Esophagus (tissue), 2 donors: ENCODE results near the gene RBM42. TPM values are rescaled to one million over a fixed set of nuclear protein-coding genes. Genes with fewer than 3 reads are reported as not detected.
"Not testable (repeated sequence)": the region's sequence is repeated elsewhere in the genome, so short reads cannot be mapped to it uniquely, and the experiment has no call there.

Experiments used
- H3K27ac ChIP-seq, 2 donors: one replicate each; pipeline ENCODE4 v1.5.1; 2013; ENCODE audit warnings: low read depth in 2 of 2, mild to moderate bottlenecking in 2 of 2, inconsistent platforms in 1 of 2, low read length in 1 of 2, moderate library complexity in 1 of 2
- H3K27me3 ChIP-seq, 2 donors: one replicate each; pipeline ENCODE4 v1.6.1; 2013; ENCODE audit warnings: low read length in 2 of 2, control low read depth in 1 of 2, mild to moderate bottlenecking in 1 of 2; ENCODE audit not compliant: insufficient read depth in 2 of 2, control insufficient read depth in 1 of 2
- H3K36me3 ChIP-seq, 2 donors: one replicate each; pipeline ENCODE4 v1.6.1; 2013; ENCODE audit warnings: low read length in 1 of 2; ENCODE audit not compliant: control insufficient read depth in 2 of 2, insufficient read depth in 2 of 2
- H3K4me1 ChIP-seq, 2 donors: one replicate each; pipeline ENCODE4 v1.6.1; 2013; ENCODE audit warnings: low read length in 1 of 2; ENCODE audit not compliant: control insufficient read depth in 2 of 2, insufficient read depth in 2 of 2
- H3K4me3 ChIP-seq, 2 donors: one replicate each; pipeline ENCODE4 v1.5.1; 2013; ENCODE audit warnings: low read length in 2 of 2, mild to moderate bottlenecking in 2 of 2, low read depth in 1 of 2, moderate library complexity in 1 of 2
- H3K9me3 ChIP-seq, 2 donors: one replicate each; pipeline ENCODE4 v1.6.1; 2013; ENCODE audit warnings: mild to moderate bottlenecking in 2 of 2, low read depth in 1 of 2, low read length in 1 of 2, moderate library complexity in 1 of 2; ENCODE audit not compliant: control insufficient read depth in 2 of 2, insufficient read depth in 1 of 2
- WGBS, 2 donors: extraction: QIAGEN DNeasy Blood & Tissue Kit; methylation state at CpG; one replicate each; pipeline ENCODE4 v1.1.7; 2013; 5-methylcytosine and 5-hydroxymethylcytosine counted together
- polyA plus RNA-seq, 2 donors: library from polyadenylated mRNA; stranded (reverse); fragments of 200-250 nt; gene quantifications; one replicate each; pipeline ENCODE4 v1.2.3, GENCODE V29; 2013
- donor health status: healthy with polysubstance abuse.
- donor health status: Bipolar disorder and iron deficiency.

RBM42 gene
- polyA plus RNA-seq, result 10 to 100 TPM; 47.8 to 61.5 TPM

DNA sequence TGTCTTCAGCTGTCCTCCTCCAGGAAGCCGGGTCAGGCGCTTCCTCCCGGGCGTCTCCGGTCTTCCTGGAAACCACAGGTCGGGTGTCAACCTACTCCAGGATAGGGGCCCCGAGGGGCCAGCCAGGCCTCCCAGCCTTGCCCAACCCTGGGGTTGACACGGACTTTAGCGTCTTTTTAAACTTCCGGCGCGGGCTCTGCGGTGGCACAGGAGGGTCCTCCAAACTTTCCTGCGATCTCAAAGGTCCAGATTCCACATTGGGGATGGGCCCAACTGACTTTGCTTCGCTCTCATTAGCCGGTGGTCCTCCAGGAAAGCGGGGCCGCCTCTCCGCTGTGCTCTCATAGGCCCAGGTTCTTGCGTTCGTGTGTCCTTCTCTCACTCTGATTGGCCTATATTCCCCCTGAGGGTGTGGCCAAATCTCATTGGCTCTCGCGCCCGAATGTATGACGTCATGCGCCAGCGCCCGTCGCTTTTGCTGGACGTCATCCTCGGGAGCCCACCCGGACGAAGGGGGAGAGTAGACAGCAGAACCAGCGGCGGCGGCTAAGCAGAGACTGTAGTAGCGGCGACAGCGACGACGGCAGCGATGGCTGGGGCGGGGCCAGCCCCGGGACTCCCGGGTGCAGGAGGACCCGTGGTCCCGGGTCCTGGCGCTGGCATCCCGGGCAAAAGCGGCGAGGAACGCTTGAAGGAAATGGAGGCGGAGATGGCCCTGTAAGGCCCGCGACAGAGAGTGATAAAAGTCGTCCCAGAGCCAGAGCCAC is at the start of gene RBM42:
RBM42 (plus strand) TSS at position 472 of the 767 bp plus-strand sequence; CDS start at position 590, 118 bp downstream.
- 0% methylated on average over 56 of the region's 56 CpGs for WGBS, 2 donors
- peak within 1 kb of the TSS; percentile 97 to 98 for H3K27ac ChIP-seq
- H3K4me3 ChIP-seq, result peak within 1 kb of the TSS; percentile 84 to 97
- H3K36me3 ChIP-seq, result peaks cover 12 to 27% of the 10 kb centered on the region in 2 donors
- peaks cover 2 to 4% of the 10 kb centered on the region in 2 donors for H3K4me1 ChIP-seq
- no peaks in the 10 kb centered on the region for H3K27me3 ChIP-seq
- no peaks in the 10 kb centered on the region for H3K9me3 ChIP-seq

DNA sequence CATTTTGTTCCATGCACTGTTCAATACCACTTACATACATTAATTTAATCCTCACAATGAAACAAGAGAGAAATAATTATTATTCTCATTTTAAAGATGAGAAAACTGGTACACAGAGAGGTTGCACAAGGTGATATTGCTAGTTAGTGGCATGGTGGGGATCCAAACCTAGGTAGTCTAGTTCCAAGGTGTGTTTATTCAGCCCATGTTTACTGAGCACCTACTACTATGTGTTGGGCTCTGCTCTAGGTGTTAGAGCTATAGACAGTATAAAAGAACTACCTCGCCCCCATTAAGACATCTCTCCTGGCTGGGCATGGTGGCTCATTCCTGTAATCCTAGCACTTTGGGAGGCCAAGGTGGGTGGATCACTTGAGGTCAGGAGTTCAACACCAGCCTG is 46.1 kb upstream of the RBM42 start:
- H3K27me3 ChIP-seq, result no peaks in the 10 kb centered on the region
- no peaks in the 10 kb centered on the region for H3K9me3 ChIP-seq
- no peaks in the 10 kb centered on the region for H3K4me1 ChIP-seq
- no peak overlapping the region for H3K27ac ChIP-seq
- H3K4me3 ChIP-seq, result no peak overlapping the region
- WGBS, 2 donors, result 71 to 93% methylated on average over 1 of the region's 1 CpG
- H3K36me3 ChIP-seq, result no peaks in the 10 kb centered on the region

GRCh38 chr19:35585848-35586247 is 43.0 kb upstream of the RBM42 start, which contains the start of gene PMIS2:
Gene PMIS2 (plus strand): TSS chr19:35586173. CDS start chr19:35586260, 87 bp downstream.
- WGBS, 2 donors, result 45 to 55% methylated on average over 16 of the region's 16 CpGs
- H3K4me1 ChIP-seq, result no peaks in the 10 kb centered on the region
- H3K4me3 ChIP-seq, result no peak within 1 kb of the TSS
- no peak within 1 kb of the TSS for H3K27ac ChIP-seq
- no peaks in the 10 kb centered on the region for H3K36me3 ChIP-seq
- H3K9me3 ChIP-seq, result no peaks in the 10 kb centered on the region
- no peaks in the 10 kb centered on the region for H3K27me3 ChIP-seq

DNA sequence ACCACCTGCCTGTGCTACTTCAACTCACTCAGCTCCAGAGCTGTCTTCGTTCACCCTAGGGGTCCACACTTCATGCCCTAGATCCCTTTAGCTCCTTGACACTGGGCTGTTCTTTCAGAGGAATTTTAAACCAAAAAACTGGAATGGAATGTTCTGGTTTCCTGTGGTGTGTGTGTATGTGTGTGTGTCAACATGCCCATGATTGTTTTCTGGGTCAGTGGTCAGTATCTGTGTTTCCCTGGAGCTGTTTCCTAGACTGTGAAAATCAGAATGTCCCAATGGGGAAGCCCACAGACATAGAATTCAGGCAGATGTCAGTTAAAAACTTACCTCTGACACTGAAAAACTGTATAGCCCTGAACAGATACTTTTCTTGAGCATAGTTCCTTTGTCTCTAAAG is 41.5 kb upstream of the RBM42 start:
- Histone ChIP-seq H3K27ac (no peak overlapping the region), H3K9me3 (no peaks in the 10 kb centered on the region), H3K27me3 (no peaks in the 10 kb centered on the region), H3K4me3 (no peak overlapping the region), H3K4me1 (no peaks in the 10 kb centered on the region), H3K36me3 (no peaks in the 10 kb centered on the region)
- WGBS, 2 donors, result 31 to 37% methylated on average over 1 of the region's 1 CpG

GRCh38 chr19:35590875-35591274 is 38.0 kb upstream of the RBM42 start:
- WGBS, 2 donors, result 78 to 79% methylated on average over 3 of the region's 3 CpGs
- H3K9me3 ChIP-seq, result no peaks in the 10 kb centered on the region
- no peaks in the 10 kb centered on the region for H3K27me3 ChIP-seq
- no peaks in the 10 kb centered on the region for H3K4me1 ChIP-seq
- no peak overlapping the region for H3K4me3 ChIP-seq
- no peak overlapping the region for H3K27ac ChIP-seq
- H3K36me3 ChIP-seq, result no peaks in the 10 kb centered on the region

DNA sequence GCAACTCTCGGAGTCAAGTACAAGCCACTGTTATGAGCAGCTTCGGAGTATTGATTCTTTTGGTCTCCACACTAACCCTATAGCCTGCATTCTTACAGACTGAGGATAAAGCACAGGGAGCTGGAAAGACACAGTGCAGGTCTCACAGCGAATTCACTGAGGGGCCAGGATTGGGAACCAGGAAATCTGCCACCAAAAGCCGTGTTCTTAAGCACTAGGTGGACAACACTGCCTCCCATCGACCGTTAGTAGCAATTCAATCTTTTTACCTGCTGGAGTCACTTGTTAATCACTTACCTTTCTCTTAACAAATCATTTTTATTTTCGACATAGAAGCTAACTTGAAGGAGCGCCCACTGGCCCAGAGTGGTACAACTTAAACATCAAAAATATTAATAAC is 36.6 kb upstream of the RBM42 start:
- Histone ChIP-seq H3K27ac (no peak overlapping the region), H3K36me3 (no peaks in the 10 kb centered on the region), H3K4me1 (no peaks in the 10 kb centered on the region), H3K4me3 (no peak overlapping the region), H3K9me3 (no peaks in the 10 kb centered on the region), H3K27me3 (no peaks in the 10 kb centered on the region)
- 20 to 28% methylated on average over 8 of the region's 8 CpGs for WGBS, 2 donors

- WGBS, 2 donors, result 65 to 79% methylated on average over 3 of the region's 3 CpGs
- not testable (repeated sequence) for H3K4me3 ChIP-seq, H3K4me1 ChIP-seq, H3K27ac ChIP-seq, H3K27me3 ChIP-seq, H3K36me3 ChIP-seq, H3K9me3 ChIP-seq
These were observed 33.8 kb upstream of the RBM42 start for GRCh38 chr19:35595026-35595425.

DNA sequence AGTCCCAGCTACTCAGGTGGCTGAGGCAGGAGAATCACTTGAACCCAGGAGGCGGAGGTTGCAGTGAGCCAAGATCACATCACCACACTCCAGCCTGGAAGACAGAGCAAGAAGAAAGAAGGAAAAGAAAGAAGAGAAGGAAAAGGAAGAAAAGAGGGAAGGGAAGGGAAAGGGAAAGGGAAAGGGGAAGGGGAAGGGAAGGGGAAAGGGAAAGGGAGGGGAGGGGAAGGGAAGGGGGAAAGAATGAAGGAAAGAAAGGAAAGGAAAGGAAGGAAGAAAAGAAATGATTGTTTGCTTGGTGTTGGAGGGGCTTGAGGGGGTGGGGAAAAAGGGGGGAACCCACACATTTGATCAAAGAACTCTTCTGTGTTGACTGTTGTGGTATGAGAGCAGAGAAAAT is 32.9 kb upstream of the RBM42 start:
- H3K27me3 ChIP-seq, result no peaks in the 10 kb centered on the region
- H3K4me1 ChIP-seq, result no peaks in the 10 kb centered on the region
- 96 to 100% methylated on average over 1 of the region's 1 CpG for WGBS, 2 donors
- H3K36me3 ChIP-seq, result no peaks in the 10 kb centered on the region
- no peak overlapping the region for H3K27ac ChIP-seq
- H3K4me3 ChIP-seq, result no peak overlapping the region
- H3K9me3 ChIP-seq, result no peaks in the 10 kb centered on the region

DNA sequence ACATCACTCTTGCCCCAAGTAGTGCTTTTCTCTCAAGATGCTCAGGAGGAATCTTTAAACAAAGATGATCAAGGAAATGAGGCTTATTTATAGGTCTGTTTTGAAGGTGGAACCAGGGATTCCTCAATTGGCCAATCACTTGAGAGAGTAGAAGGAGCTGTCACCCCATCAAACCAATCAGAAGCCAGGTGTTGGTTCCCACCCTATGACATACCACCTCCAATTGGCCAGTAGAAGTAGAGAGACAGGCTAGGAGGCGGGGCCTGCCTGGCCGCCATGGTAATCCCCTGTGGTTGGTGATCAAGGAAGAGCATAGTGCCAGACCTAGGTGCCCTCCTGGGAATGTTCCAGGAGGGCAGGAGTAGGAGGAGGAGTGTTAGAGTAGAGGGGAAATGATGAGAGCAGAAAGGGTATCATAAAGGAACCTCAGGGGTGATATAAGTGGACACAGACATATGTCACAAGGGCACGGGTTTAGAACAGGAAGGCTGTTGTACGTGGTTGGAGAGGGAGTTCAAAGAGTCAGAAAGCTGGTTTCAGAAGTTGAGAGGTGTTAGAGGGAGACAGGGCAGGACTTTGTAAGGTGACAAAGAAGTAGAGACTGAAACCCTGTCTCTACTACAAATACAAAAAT is 32.4 kb upstream of the RBM42 start:
- no peaks in the 10 kb centered on the region for H3K9me3 ChIP-seq
- H3K4me1 ChIP-seq, result no peaks in the 10 kb centered on the region
- 61 to 69% methylated on average over 4 of the region's 4 CpGs for WGBS, 2 donors
- no peak overlapping the region for H3K4me3 ChIP-seq
- no peak overlapping the region for H3K27ac ChIP-seq
- no peaks in the 10 kb centered on the region for H3K27me3 ChIP-seq
- H3K36me3 ChIP-seq, result no peaks in the 10 kb centered on the region

DNA sequence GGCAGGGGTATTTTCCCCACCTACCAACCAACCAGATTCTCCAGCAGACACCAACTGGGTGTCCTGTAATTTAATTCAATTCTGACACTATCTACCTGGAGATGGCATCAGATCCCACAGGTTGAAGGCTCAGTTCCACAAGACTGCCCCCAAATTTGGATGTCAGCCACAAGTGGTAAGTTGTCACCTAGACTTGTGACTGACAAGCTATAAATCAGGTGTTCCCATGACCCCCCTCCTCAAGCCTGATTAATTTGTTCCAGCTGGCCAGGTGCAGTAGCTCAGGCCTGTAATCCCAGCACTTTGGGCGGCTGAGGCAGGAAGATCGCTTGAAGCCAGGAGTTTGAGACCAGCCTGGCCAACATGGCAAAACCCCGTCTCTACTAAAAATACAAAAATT is 26.9 kb upstream of the RBM42 start:
- no peaks in the 10 kb centered on the region for H3K9me3 ChIP-seq
- H3K4me3 ChIP-seq, result no peak overlapping the region
- WGBS, 2 donors, result 87 to 92% methylated on average over 3 of the region's 3 CpGs
- H3K4me1 ChIP-seq, result no peaks in the 10 kb centered on the region
- H3K27me3 ChIP-seq, result no peaks in the 10 kb centered on the region
- no peak overlapping the region for H3K27ac ChIP-seq
- no peaks in the 10 kb centered on the region for H3K36me3 ChIP-seq
